Measurements from ENCODE around the gene EEFSEC.

Gene EEFSEC

GRCh38 chr3:128367761-128368160, 214.5 kb downstream of the EEFSEC start:
- DNase-seq (ENCODE audit: low read depth in 2 of 2) = no peak

- DNase-seq (ENCODE audit: low read depth in 2 of 2) = no peak
Measured at GRCh38 chr3:128368626-128369025, 215.3 kb downstream of the EEFSEC start.

GRCh38 chr3:128369121-128369703, 215.9 kb downstream of the EEFSEC start:
- no peak for DNase-seq (ENCODE audit: low read depth in 2 of 2)

- DNase-seq (ENCODE audit: low read depth in 2 of 2) = no peak
Measured at GRCh38 chr3:128369881-128370642, 216.8 kb downstream of the EEFSEC start.

- no peak for DNase-seq (ENCODE audit: low read depth in 2 of 2)
Measured at GRCh38 chr3:128372281-128372680, 219.0 kb downstream of the EEFSEC start.

- no peak for DNase-seq (ENCODE audit: low read depth in 2 of 2)
Measured at GRCh38 chr3:128372707-128373533, 219.6 kb downstream of the EEFSEC start.

- no peak for DNase-seq (ENCODE audit: low read depth in 2 of 2)
Measured at GRCh38 chr3:128374746-128375445, 221.6 kb downstream of the EEFSEC start.

GRCh38 chr3:128376516-128376915, 223.2 kb downstream of the EEFSEC start:
- DNase-seq (ENCODE audit: low read depth in 2 of 2) = no peak

GRCh38 chr3:128378631-128379347, 225.5 kb downstream of the EEFSEC start:
- DNase-seq (ENCODE audit: low read depth in 2 of 2) = no peak

- DNase-seq (ENCODE audit: low read depth in 2 of 2) = no peak
Measured at GRCh38 chr3:128379367-128380160, 226.3 kb downstream of the EEFSEC start.

GRCh38 chr3:128380295-128380694, 227.0 kb downstream of the EEFSEC start:
- DNase-seq (ENCODE audit: low read depth in 2 of 2) = no peak

- no peak for DNase-seq (ENCODE audit: low read depth in 2 of 2)
Measured at GRCh38 chr3:128380719-128381118, 227.4 kb downstream of the EEFSEC start.

- no peak for DNase-seq (ENCODE audit: low read depth in 2 of 2)
Measured at GRCh38 chr3:128381609-128382008, 228.3 kb downstream of the EEFSEC start.

GRCh38 chr3:128382221-128382807, 229.0 kb downstream of the EEFSEC start:
- no peak for DNase-seq (ENCODE audit: low read depth in 2 of 2)

- peak; percentile 43 to 50 for DNase-seq (ENCODE audit: low read depth in 2 of 2)
Measured at GRCh38 chr3:128383316-128384235, 230.3 kb downstream of the EEFSEC start.

- DNase-seq (ENCODE audit: low read depth in 2 of 2) = no peak
Measured at GRCh38 chr3:128385080-128385832, 232.0 kb downstream of the EEFSEC start.

GRCh38 chr3:128388932-128389331, 235.7 kb downstream of the EEFSEC start:
- no peak for DNase-seq (ENCODE audit: low read depth in 2 of 2)

- DNase-seq (ENCODE audit: low read depth in 2 of 2) = no peak
Measured at GRCh38 chr3:128390867-128391266, 237.6 kb downstream of the EEFSEC start.

Measured in stimulated activated CD4-positive, alpha-beta T cell treated with anti-CD3 and anti-CD28 coated beads, Interleukin-1b, Interleukin-23, amount 100 ng/mL, for 4 hours (primary cell).